HUDEP-2 (cell line): ENCODE data around the gene PIAS1.

ENCODE experiments used
- DNase-seq, 76 experiments: peaks; one replicate each; lab custom pipeline; 2025; ENCODE audit not compliant: unreplicated experiment in 76 of 76; lab: John Stamatoyannopoulos, UW

Gene PIAS1

DNA sequence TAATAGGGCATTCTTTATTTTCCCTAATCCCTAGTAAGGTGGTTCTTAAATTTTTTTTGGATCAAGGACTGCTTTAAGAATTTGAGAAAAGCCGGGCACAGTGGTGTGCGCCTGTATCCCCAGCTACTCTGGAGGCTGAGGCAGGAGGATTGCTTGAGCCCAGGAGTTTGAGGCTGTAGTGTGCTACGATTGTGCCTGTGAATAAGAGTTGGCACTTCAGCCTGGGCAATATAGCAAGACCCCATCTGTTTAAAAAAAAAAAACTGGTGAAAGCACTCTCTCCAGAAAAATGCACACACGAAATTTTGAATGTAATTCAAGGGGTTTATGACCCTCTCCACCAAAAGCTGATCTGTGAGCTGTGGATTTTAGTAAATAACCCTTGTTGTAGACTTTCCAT, 119.0 kb downstream of the PIAS1 start:
- DNase-seq: no peak

DNA sequence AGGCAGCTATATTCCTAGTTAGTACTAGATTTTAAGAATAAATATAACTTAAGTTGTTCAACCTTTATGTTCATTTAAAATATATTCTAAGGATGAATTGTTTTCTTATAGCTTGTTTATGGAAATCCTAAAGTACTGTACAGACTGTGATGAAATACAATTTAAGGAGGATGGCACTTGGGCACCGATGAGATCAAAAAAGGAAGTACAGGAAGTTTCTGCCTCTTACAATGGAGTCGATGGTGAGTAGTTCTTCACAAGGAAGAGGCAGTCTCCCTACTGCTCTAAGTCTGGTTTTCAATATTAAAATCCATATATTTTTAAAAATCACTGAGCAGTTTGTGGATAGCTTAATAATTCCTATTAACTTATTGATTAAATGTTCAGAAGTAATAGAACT, 121.4 kb downstream of the PIAS1 start:
- DNase-seq: no peak

GRCh38 chr15:68176601-68177000, 122.5 kb downstream of the PIAS1 start:
- DNase-seq: no peak

DNA sequence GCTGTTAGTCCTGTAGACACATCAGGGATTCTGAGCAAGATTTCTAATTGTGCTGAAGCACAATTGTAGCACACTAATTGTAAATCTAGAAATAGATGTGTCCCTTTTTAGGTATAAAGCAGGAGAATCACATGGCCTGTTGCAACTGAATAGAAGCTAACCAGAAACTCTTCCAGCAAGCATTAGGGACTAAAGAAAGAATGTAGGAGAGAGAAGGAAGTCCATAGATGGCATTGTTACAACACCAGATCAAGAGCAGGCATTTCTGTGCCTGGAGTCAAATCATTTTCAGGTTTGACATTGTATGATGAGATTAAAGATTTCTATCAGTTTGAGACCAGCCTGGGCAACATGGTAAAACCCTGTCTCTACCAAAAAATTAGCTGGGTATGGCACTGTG, 123.6 kb downstream of the PIAS1 start:
- DNase-seq: no peak

- DNase-seq: no peak
Measured at GRCh38 chr15:68183616-68184315, 129.7 kb downstream of the PIAS1 start.

- DNase-seq: no peak
Measured at GRCh38 chr15:68184616-68185480, 130.7 kb downstream of the PIAS1 start.

- no peak for DNase-seq
Measured at GRCh38 chr15:68186671-68187397, 132.7 kb downstream of the PIAS1 start.

DNA sequence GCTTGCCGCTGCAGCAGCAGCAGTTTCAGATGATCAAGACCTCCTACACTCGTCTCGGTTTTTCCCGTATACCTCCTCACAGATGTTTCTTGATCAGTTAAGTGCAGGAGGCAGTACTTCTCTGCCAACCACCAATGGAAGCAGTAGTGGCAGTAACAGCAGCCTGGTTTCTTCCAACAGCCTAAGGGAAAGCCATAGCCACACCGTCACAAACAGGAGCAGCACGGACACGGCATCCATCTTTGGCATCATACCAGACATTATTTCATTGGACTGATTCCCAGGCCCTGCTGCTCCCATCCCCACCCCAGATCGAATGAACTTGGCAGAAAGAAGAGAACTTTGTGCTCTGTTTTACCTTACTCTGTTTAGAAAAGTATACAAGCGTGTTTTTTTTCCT, 133.4 kb downstream of the PIAS1 start:
- DNase-seq: peak in 3 of 76 experiments; percentile 2 to 35 (median 10)

- DNase-seq: no peak
Measured at GRCh38 chr15:68188647-68189046, 134.5 kb downstream of the PIAS1 start.

- DNase-seq: no peak
Measured at GRCh38 chr15:68190048-68190447, 135.9 kb downstream of the PIAS1 start.

- no peak for DNase-seq
Measured at GRCh38 chr15:68191555-68191954, 137.4 kb downstream of the PIAS1 start.

DNA sequence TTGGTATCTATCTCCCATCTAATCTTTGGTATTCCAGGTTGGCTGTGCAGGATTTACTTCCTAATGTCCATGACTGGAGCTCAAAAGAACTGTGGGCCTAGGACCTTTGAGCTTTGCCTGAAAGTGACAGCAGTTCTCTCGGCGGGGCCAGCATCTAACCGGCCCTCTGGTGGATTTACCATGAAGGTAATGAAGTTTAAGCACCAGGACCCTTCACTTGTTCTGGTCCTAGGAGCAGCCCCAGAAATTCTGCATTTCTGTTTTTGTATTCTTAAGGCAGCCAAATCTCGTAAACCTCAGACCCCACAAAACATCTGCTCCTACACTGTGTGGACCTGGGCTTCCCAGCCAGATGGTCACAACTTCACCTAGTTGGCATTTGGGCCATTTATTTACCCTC, 138.0 kb downstream of the PIAS1 start:
- DNase-seq: no peak

DNA sequence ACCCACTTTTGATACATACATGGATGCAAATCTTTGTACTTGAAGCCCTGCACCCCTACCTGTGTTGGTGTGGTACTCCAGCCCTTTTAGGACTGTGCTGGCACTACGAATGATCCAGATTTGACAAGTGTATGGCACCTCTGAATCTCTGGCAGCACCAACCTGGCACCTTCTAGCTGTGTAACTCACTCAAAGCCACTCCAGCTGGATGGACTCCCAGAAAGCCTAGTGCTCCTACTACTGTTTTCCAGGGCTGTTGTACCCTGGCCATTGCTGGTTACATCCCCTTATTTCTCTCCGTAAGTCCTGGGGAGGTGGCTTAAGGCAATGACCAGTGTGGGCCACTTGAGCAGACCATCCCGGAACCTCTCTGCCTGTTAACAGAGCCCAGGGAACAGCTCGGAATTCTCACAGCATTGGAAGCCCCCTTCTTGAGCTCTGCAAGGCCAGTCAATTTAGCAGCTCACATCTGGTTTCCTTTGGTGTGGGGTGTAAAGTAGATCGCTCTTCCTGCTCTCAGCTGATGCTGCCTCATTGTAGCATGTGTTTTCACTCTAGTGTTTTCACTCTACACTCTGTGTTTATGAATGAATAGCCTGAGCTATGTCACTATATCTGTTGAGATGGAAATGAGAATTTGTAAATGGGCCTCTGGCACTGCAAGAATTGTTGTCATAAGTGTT, 138.8 kb downstream of the PIAS1 start:
- DNase-seq: no peak

DNA sequence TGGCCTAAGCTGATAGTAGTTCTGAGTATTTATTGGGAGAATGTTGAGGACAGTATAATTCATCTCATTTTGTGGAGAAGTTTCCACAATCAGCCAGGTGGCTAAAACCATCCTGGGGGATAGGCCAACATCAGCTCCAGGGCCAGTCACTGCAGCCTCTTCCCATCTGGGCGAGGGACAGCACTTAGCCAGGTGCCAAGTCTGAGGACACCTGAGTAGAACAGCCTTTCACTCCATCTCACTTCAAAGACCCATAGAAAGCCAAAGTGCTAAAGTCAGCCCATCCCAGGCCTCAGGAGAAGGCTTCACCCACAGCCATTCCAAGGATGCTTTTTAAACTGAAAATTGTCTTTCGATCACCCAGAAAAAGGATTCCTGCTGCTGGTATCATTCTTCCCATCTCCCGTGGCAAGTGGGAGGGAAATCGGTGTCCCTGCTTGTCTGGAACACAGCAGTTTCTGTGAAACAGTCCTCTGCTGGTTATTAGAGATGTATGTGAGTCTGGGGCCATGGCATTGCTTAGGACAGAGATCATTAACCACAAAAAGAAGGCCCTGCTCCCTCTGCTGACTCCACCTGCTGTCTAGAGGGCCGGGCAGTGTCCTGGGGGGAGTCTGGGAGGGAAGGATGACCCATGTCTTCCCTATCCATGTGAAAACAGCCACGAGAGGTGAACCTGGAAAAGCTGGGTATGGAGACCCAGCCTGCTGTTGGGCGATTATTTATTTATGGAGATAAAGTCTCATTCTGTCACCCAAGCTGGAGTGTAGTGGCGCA, 141.4 kb downstream of the PIAS1 start:
- DNase-seq: no peak

DNA sequence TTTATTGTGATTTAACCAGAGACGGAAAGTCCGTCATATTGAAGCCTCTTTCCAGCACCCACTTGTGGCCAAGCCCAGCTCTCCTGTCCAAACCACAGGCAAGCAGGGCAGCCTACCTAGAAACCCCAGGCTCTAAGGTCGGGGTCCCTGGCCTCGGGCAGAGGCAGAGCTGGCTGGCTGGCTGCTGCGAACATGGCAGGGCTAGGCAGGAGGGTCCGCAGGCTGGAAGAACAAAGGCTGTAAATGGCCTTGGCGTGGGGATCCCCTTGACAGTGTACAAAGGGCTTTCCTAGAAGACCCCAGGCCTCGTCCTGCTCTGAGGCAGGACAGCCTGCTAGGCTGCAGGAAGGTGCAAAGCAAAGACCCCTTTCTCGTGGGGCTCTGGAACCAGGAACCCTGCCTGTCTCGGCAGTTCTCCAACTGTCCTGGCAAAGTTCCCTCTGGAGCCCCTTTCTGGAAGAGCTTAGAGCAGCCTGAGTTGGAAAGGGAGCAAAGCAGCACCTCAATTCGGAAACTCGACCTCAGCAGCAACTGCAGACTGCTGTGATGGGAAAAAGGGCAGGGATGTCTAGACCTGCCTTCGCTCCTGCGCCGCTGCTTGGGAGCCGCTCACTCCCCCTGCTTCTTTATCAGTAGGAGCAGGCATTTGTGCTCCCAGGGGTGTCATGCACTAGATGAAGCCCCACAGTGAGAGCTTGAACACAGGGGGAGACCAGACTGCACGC, 142.5 kb downstream of the PIAS1 start:
- no peak for DNase-seq

GRCh38 chr15:68197170-68197492, 143.0 kb downstream of the PIAS1 start:
- no peak for DNase-seq

DNA sequence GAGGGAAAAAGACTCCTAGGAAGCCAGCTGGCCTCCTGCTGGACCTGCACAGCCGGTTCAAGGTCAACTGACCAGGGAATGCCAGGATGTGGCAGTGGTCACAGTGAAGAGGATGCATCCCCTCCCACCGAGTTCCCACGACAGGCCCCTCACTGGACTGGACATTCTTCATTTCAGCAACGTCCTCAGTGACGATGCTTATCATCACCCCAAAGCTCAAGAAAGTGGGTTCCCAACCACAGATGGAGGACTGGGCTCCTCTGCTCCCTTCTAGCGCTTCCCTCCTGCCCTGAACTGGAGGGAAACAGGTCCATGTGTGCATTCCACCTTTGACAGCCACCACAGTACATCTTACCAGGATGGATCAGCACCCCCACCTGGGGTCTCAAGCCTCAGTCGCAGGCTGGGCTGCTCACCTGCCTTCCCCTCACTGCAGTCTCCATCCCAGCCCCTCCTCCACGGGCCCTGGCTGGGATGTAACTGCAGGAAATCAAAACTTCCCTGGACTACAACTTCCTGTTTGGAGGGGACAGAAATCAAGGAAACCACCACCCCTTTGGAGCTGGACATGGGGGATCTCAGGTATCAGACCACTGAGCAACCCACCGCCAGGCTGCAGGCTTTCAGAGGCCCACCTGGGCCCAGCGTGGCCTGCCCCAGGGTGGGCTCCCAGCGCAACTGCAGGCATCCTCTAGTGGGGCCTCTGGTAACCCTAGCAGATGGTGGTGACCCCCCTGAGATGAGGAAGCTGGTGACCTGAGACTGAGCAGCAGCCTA, 143.7 kb downstream of the PIAS1 start:
- no peak for DNase-seq

DNA sequence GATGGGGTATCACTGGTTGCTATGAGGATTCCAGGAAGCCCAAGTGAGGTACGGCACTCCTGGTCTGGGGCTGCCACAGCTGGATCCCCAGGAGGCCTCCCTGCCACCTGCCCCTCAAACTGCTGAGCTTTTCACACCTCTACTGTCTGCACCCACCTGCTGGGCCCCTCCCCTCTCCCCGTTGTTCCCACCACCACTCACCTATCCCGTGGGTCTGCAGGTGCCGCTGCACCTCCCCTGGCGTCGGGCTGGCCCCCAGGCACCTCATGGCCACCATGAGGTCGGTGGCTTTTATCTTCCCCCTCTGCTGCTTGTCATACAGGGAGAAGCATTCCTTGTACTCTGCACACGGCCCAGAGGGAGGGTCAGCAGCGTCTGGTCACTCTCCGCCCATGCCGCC, 145.2 kb downstream of the PIAS1 start:
- no peak for DNase-seq
